ENCODE results near the gene PNPLA7.
"Not testable (repeated sequence)": the region's sequence is repeated elsewhere in the genome, so short reads cannot be mapped to it uniquely, and the experiment has no call there.

PNPLA7 gene

DNA sequence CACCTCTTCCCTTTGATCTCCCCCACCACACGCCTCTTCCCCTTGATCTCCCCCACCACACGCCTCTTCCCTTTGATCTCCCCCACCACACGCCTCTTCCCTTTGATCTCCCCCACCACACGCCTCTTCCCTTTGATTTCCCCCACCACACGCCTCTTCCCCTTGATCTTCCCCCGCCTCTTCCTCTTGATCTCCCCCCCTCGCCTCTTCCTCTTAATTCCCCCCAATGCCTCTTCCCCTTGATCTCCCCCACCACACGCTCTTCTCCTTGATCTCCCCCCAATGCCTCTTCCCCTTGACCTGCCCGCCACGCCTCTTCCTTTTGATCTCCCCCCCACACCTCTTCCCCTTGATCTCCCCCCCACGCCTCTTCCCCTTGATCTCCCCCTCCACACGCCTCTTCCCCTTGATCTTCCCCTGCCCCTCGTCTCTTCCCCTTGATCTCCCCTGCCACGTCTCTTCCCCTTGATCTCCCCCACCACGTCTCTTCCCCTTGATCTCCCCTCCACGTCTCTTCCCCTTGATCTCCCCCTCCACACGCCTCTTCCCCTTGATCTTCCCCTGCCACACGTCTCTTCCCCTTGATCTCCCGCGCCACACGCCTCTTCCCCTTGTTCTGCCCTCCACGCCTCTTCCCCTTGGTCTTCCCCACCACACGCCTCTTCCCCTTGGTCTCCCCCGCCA is 99.5 kb downstream of the PNPLA7 start:
- not testable (repeated sequence) for H3K18ac ChIP-seq (ENCODE audit: low read depth in 1 of 2, low read length in 2 of 2); H3K14ac ChIP-seq (ENCODE audit: low read length in 2 of 2); H2BK120ac ChIP-seq (ENCODE audit: low read depth, low read length); H4K91ac ChIP-seq (ENCODE audit: low read length); H2AK5ac ChIP-seq (ENCODE audit: low read length, severe bottlenecking); DNase-seq; H2BK15ac ChIP-seq (ENCODE audit: low read depth, poor library complexity, severe bottlenecking); H2BK5ac ChIP-seq (ENCODE audit: low read depth, low read length, poor library complexity, severe bottlenecking); H4K8ac ChIP-seq (ENCODE audit: low read length); H3K4me2 ChIP-seq (ENCODE audit: low read length, poor library complexity, severe bottlenecking); H3K23ac ChIP-seq (ENCODE audit: low read length in 2 of 2); H3K27ac ChIP-seq (ENCODE audit: low read length, poor library complexity, severe bottlenecking); H3K9ac ChIP-seq (ENCODE audit: low read length); H2AFZ ChIP-seq (ENCODE audit: low read depth, low read length); H3K9me3 ChIP-seq (ENCODE audit: control insufficient read depth, low read length); H3K27me3 ChIP-seq (ENCODE audit: control insufficient read depth in 1 of 2, insufficient read depth in 1 of 2, low read length in 2 of 2); H3K4me3 ChIP-seq (ENCODE audit: insufficient read depth in 1 of 2, low read depth in 1 of 2, low read length in 2 of 2); H2BK12ac ChIP-seq (ENCODE audit: low read length in 2 of 2); H3K4ac ChIP-seq (ENCODE audit: low read depth in 1 of 2, low read length in 2 of 2)
- Histone ChIP-seq H3K36me3 (ENCODE audit: control insufficient read depth in 1 of 2, insufficient read depth in 2 of 2, low read depth in 1 of 2, low read length in 2 of 2) (peaks cover 16 to 72% of the 10 kb centered on the region in 2 experiments), H3K4me1 (ENCODE audit: control insufficient read depth, insufficient read depth, low read depth, low read length) (peaks cover 29% of the 10 kb centered on the region), H3K79me1 (replicated peaks; ENCODE audit: low read length, poor library complexity, severe bottlenecking) (peaks cover 11% of the 10 kb centered on the region)
- WGBS, result 97% methylated on average over 21 of the region's 24 CpGs

DNA sequence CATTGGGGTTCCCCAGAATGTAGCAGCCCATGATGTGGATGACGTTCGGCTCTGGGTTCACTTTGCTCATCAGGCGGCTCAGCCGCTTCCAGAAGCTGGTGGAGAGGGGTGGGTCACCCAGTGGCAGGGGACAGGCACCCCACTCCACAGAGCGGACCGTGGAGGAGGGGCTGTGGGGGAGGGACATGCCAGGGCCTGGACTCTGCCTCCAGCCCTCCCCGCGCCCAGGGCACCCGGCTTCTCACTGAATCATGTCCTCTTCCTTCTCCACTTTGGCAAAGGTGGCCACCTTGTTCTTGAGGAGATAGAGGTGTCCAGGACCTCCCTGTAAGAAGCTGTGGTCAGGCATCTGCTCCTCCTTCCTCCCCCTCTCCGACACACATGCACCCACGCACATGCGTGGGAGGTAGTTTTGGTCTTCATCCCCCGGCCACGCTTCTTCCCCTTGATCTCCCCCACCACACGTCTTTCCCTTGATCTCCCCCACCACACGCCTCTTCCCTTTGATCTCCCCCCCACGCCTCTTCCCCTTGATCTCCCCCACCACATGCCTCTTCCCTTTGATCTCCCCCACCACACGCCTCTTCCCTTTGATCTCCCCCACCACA is 100.2 kb downstream of the PNPLA7 start:
- H3K4me3 ChIP-seq (ENCODE audit: insufficient read depth in 1 of 2, low read depth in 1 of 2, low read length in 2 of 2), result no peak overlapping the region
- WGBS, result 92% methylated on average over 15 of the region's 18 CpGs
- no peaks in the 10 kb centered on the region for H3K27me3 ChIP-seq (ENCODE audit: control insufficient read depth in 1 of 2, insufficient read depth in 1 of 2, low read length in 2 of 2)
- no peak overlapping the region for H2BK120ac ChIP-seq (ENCODE audit: low read depth, low read length)
- H3K18ac ChIP-seq (ENCODE audit: low read depth in 1 of 2, low read length in 2 of 2), result no peak overlapping the region
- no peak overlapping the region for H2AK5ac ChIP-seq (ENCODE audit: low read length, severe bottlenecking)
- H2AFZ ChIP-seq (ENCODE audit: low read depth, low read length), result no peak overlapping the region
- no peak overlapping the region for H3K4me2 ChIP-seq (ENCODE audit: low read length, poor library complexity, severe bottlenecking)
- no peak overlapping the region for H3K14ac ChIP-seq (ENCODE audit: low read length in 2 of 2)
- peaks cover 11% of the 10 kb centered on the region for H3K79me1 ChIP-seq (replicated peaks; ENCODE audit: low read length, poor library complexity, severe bottlenecking)
- H3K36me3 ChIP-seq (ENCODE audit: control insufficient read depth in 1 of 2, insufficient read depth in 2 of 2, low read depth in 1 of 2, low read length in 2 of 2), result peaks cover 12 to 65% of the 10 kb centered on the region in 2 experiments
- no peak overlapping the region for H4K8ac ChIP-seq (ENCODE audit: low read length)
- no peak for DNase-seq
- H3K23ac ChIP-seq (ENCODE audit: low read length in 2 of 2), result no peak overlapping the region
- H3K4me1 ChIP-seq (ENCODE audit: control insufficient read depth, insufficient read depth, low read depth, low read length), result peaks cover 26% of the 10 kb centered on the region
- no peak overlapping the region for H2BK5ac ChIP-seq (ENCODE audit: low read depth, low read length, poor library complexity, severe bottlenecking)
- no peaks in the 10 kb centered on the region for H3K9me3 ChIP-seq (ENCODE audit: control insufficient read depth, low read length)
- no peak overlapping the region for H3K27ac ChIP-seq (ENCODE audit: low read length, poor library complexity, severe bottlenecking)
- no peak overlapping the region for H3K4ac ChIP-seq (ENCODE audit: low read depth in 1 of 2, low read length in 2 of 2)
- no peak overlapping the region for H4K91ac ChIP-seq (ENCODE audit: low read length)
- no peak overlapping the region for H2BK15ac ChIP-seq (ENCODE audit: low read depth, poor library complexity, severe bottlenecking)
- no peak overlapping the region for H3K9ac ChIP-seq (ENCODE audit: low read length)
- no peak overlapping the region for H2BK12ac ChIP-seq (ENCODE audit: low read length in 2 of 2)

DNA sequence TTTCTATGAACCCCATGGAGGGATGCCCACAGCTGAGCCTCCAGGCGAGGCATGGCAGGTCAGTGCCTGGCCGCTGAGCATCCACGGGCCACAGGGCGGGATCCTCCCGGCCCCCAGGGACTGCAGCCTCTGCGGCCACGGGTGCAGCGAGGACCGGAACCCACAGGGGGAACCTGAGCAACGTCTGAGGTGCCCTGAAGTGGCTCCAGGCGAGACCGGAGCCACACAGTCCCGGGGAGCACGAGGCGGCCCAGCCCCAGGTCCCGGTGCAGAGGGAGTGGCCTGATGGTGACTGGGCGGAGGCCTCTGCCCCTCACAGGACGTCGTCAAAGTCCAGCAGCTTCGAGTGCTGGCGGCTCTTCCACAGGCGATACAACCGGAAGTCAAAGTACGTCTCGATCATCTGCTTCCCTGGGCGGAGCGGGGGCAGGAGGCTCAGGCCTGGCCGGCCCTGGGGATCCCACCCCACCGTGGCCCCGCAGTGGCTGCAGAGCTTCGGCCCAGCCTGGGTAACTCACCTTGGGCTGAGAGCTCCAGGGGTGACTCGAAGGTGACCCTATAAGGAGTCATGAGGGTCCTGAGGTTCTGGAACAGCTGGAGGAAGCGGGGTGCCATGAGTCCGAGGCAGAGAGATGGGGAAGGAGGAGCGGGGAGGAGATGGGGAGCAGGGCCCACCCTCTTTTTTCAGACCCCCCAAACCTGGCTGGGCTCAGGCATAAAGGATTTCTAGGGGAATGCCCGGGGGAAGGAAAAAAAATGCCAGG is 100.9 kb downstream of the PNPLA7 start:
- no peak overlapping the region for H2BK5ac ChIP-seq (ENCODE audit: low read depth, low read length, poor library complexity, severe bottlenecking)
- H3K23ac ChIP-seq (ENCODE audit: low read length in 2 of 2), result no peak overlapping the region
- no peak overlapping the region for H2BK120ac ChIP-seq (ENCODE audit: low read depth, low read length)
- no peak overlapping the region for H4K91ac ChIP-seq (ENCODE audit: low read length)
- H3K4me2 ChIP-seq (ENCODE audit: low read length, poor library complexity, severe bottlenecking), result no peak overlapping the region
- no peak overlapping the region for H3K27ac ChIP-seq (ENCODE audit: low read length, poor library complexity, severe bottlenecking)
- H3K9ac ChIP-seq (ENCODE audit: low read length), result no peak overlapping the region
- H3K4ac ChIP-seq (ENCODE audit: low read depth in 1 of 2, low read length in 2 of 2), result no peak overlapping the region
- no peak for DNase-seq
- no peak overlapping the region for H2AK5ac ChIP-seq (ENCODE audit: low read length, severe bottlenecking)
- H2BK12ac ChIP-seq (ENCODE audit: low read length in 2 of 2), result no peak overlapping the region
- H3K4me3 ChIP-seq (ENCODE audit: insufficient read depth in 1 of 2, low read depth in 1 of 2, low read length in 2 of 2), result no peak overlapping the region
- H3K4me1 ChIP-seq (ENCODE audit: control insufficient read depth, insufficient read depth, low read depth, low read length), result peaks cover 18% of the 10 kb centered on the region
- no peaks in the 10 kb centered on the region for H3K9me3 ChIP-seq (ENCODE audit: control insufficient read depth, low read length)
- 93% methylated on average over 34 of the region's 36 CpGs for WGBS
- H4K8ac ChIP-seq (ENCODE audit: low read length), result no peak overlapping the region
- no peak overlapping the region for H3K18ac ChIP-seq (ENCODE audit: low read depth in 1 of 2, low read length in 2 of 2)
- no peak overlapping the region for H2AFZ ChIP-seq (ENCODE audit: low read depth, low read length)
- H3K79me1 ChIP-seq (replicated peaks; ENCODE audit: low read length, poor library complexity, severe bottlenecking), result peaks cover 8% of the 10 kb centered on the region
- H3K36me3 ChIP-seq (ENCODE audit: control insufficient read depth in 1 of 2, insufficient read depth in 2 of 2, low read depth in 1 of 2, low read length in 2 of 2), result peaks cover 12 to 58% of the 10 kb centered on the region in 2 experiments
- no peaks in the 10 kb centered on the region for H3K27me3 ChIP-seq (ENCODE audit: control insufficient read depth in 1 of 2, insufficient read depth in 1 of 2, low read length in 2 of 2)
- no peak overlapping the region for H2BK15ac ChIP-seq (ENCODE audit: low read depth, poor library complexity, severe bottlenecking)
- no peak overlapping the region for H3K14ac ChIP-seq (ENCODE audit: low read length in 2 of 2)

DNA sequence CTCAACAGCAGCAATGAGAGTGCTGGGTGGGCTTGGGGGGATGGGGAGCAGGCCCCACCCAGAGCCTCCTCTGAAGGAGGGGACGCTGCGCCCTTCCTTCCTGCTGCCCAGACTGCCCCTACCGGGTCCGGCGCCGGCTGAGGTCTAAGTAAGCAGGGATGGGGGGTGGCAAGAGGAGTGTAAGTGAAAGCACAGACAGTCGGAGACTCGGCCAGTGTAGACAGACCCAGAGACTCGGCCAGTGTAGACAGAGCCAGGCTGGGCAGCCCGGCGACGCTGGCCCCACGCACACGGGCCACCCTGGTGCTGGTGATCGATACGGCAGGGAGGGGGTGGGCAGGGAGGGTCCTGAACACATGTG is 101.6 kb downstream of the PNPLA7 start:
- Histone ChIP-seq H3K23ac (ENCODE audit: low read length in 2 of 2) (no peak overlapping the region), H4K91ac (ENCODE audit: low read length) (no peak overlapping the region), H2AK5ac (ENCODE audit: low read length, severe bottlenecking) (no peak overlapping the region), H3K4me1 (ENCODE audit: control insufficient read depth, insufficient read depth, low read depth, low read length) (peaks cover 14% of the 10 kb centered on the region), H3K27me3 (ENCODE audit: control insufficient read depth in 1 of 2, insufficient read depth in 1 of 2, low read length in 2 of 2) (no peaks in the 10 kb centered on the region), H2BK5ac (ENCODE audit: low read depth, low read length, poor library complexity, severe bottlenecking) (no peak overlapping the region), H3K36me3 (ENCODE audit: control insufficient read depth in 1 of 2, insufficient read depth in 2 of 2, low read depth in 1 of 2, low read length in 2 of 2) (peaks cover 12 to 55% of the 10 kb centered on the region in 2 experiments), H3K9ac (ENCODE audit: low read length) (no peak overlapping the region), H3K79me1 (replicated peaks; ENCODE audit: low read length, poor library complexity, severe bottlenecking) (peaks cover 8% of the 10 kb centered on the region), H2BK15ac (ENCODE audit: low read depth, poor library complexity, severe bottlenecking) (no peak overlapping the region), H2BK12ac (ENCODE audit: low read length in 2 of 2) (no peak overlapping the region), H3K14ac (ENCODE audit: low read length in 2 of 2) (no peak overlapping the region), H3K4ac (ENCODE audit: low read depth in 1 of 2, low read length in 2 of 2) (no peak overlapping the region), H2AFZ (ENCODE audit: low read depth, low read length) (no peak overlapping the region), H3K27ac (ENCODE audit: low read length, poor library complexity, severe bottlenecking) (no peak overlapping the region), H3K18ac (ENCODE audit: low read depth in 1 of 2, low read length in 2 of 2) (no peak overlapping the region), H2BK120ac (ENCODE audit: low read depth, low read length) (no peak overlapping the region), H3K9me3 (ENCODE audit: control insufficient read depth, low read length) (no peaks in the 10 kb centered on the region), H3K4me2 (ENCODE audit: low read length, poor library complexity, severe bottlenecking) (no peak overlapping the region), H4K8ac (ENCODE audit: low read length) (no peak overlapping the region), H3K4me3 (ENCODE audit: insufficient read depth in 1 of 2, low read depth in 1 of 2, low read length in 2 of 2) (no peak overlapping the region)
- no peak for DNase-seq
- WGBS, result 94% methylated on average over 16 of the region's 16 CpGs

Data from mesenchymal stem cell (in vitro differentiated cells and primary cell).